GM21447 (cell line): ENCODE results near the gene PROB1.
A peak's percentile ranks its signal among the peaks of the same experiment; 100 is the strongest.

Experiments
- ATAC-seq: cut with Tn5 transposase; IDR thresholded peaks from one replicate; pipeline ENCODE4 v1.9.1; 2021; ENCODE audit not compliant: unreplicated experiment

The PROB1 gene

GRCh38 chr5:139343476-139343875, 51.4 kb downstream of the PROB1 start:
- ATAC-seq = no peak

GRCh38 chr5:139342423-139342723, 52.5 kb downstream of the PROB1 start:
- no peak for ATAC-seq

GRCh38 chr5:139341689-139342422, 53.0 kb downstream of the PROB1 start, which contains the start of gene PAIP2:
PAIP2 (plus strand) TSS chr5:139341854; CDS start chr5:139363785, 21,931 bp downstream.
- peak; percentile 90 for ATAC-seq

GRCh38 chr5:139341187-139341688, 53.7 kb downstream of the PROB1 start:
- ATAC-seq = no peak
